ENCODE data around the gene GIMAP8. TPM values are rescaled to one million over a fixed set of nuclear protein-coding genes. Genes with fewer than 3 reads are reported as not detected.

The GIMAP8 gene
- polyA plus RNA-seq, 1 experiment, result not detected

DNA sequence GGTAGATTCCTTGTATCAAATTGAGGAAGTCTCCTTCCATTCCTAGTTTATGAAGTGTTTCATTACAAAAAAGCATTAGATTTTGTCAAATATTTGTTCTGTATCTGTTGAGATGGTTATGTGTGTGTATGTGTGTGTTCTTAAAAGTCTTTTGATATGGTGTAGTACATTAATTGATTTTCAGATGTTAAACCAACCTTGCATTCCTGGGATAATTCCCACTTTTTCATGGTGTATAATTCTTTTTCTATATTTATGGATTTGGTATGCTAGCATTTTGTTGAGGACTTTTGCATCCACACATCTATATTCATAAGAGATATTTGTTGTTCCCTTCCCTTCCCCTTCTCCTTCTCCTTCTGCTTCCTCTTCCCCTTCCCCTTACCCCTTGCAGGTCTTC, 8.9 kb upstream of the GIMAP8 start:
- Histone ChIP-seq H3K9me3 (ENCODE audit: control insufficient read depth, insufficient read depth, low read length) (peaks cover 16% of the 10 kb centered on the region), H3K27me3 (ENCODE audit: control insufficient read depth, insufficient read depth, low read length) (no peaks in the 10 kb centered on the region), H3K27ac (ENCODE audit: low read depth, low read length) (no peak overlapping the region), H3K4me3 (ENCODE audit: low read depth, low read length) (no peak overlapping the region)
- POLR2A ChIA-PET, result no interaction called here
- CTCF ChIA-PET, result no interaction called here
- no peak for DNase-seq (ENCODE audit: low read depth, low spot score)
- TF ChIP-seq, protein P1, sequence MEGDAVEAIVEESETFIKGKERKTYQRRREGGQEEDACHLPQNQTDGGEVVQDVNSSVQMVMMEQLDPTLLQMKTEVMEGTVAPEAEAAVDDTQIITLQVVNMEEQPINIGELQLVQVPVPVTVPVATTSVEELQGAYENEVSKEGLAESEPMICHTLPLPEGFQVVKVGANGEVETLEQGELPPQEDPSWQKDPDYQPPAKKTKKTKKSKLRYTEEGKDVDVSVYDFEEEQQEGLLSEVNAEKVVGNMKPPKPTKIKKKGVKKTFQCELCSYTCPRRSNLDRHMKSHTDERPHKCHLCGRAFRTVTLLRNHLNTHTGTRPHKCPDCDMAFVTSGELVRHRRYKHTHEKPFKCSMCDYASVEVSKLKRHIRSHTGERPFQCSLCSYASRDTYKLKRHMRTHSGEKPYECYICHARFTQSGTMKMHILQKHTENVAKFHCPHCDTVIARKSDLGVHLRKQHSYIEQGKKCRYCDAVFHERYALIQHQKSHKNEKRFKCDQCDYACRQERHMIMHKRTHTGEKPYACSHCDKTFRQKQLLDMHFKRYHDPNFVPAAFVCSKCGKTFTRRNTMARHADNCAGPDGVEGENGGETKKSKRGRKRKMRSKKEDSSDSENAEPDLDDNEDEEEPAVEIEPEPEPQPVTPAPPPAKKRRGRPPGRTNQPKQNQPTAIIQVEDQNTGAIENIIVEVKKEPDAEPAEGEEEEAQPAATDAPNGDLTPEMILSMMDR (IDR thresholded peaks at IDR 0.05; ENCODE audit: low read depth, low read length), result no peak

DNA sequence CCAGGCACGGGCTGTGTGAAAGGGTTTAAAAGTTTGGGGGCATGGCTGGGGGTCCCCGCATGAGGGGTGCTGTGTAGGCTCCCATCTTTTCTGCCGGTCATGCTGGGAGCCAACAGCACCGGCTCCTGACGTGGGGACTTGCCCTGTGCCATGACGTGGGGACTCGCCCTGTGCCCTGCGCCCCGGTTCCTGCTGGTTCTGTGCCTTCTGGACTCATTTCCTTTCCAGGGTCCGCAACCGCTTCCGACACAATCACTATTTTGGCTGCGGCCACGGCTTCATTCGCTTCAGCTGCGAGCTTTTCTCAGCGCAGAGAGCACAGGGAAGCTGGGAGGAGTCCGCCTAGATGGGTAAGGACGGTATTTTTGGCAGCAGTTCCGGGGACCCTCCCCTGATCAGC, 7.6 kb upstream of the GIMAP8 start:
- TF ChIP-seq, protein P1 (IDR thresholded peaks at IDR 0.05; ENCODE audit: low read depth, low read length), result no peak
- Histone ChIP-seq H3K27ac (ENCODE audit: low read depth, low read length) (no peak overlapping the region), H3K27me3 (ENCODE audit: control insufficient read depth, insufficient read depth, low read length) (no peaks in the 10 kb centered on the region), H3K9me3 (ENCODE audit: control insufficient read depth, insufficient read depth, low read length) (peaks cover 16% of the 10 kb centered on the region), H3K4me3 (ENCODE audit: low read depth, low read length) (no peak overlapping the region)
- no peak for DNase-seq (ENCODE audit: low read depth, low spot score)
- POLR2A ChIA-PET, result no interaction called here
- CTCF ChIA-PET, result no interaction called here

DNA sequence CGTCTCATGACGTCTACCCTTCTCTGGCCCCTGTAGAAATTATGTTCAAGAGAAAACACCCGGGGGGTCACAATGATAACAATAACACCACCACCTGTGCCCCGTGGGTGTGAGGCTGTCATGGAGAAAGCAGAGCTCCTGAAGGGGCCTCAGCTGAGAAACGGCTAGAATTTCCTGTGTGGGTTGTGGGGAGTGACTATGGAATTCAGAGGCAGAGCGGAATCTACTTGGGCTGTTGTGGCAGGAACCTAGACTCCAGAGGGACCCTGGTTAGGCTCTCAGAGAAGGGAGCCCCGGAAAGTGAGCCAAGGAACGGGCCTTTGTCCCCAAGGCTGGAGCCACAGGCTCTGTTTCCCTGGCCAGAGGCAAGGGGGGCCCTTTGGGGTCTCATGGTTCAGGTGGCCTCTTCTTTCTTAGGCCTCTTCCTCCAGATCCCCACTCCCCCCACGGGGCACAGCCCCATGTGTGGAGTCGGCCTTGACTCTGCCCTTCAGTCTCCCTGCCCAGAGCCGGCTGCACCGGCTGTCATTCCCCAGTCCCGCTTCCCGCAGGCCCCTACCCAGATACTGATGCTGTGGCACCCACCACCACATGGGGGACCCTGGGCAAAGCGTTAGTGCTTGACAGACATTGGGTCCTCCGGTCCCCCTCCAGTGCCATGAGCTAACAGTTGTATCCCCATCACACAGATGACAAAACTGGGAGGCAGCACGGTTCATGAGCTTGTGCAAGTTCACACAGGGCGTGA, 6.5 kb upstream of the GIMAP8 start:
- Histone ChIP-seq H3K4me3 (ENCODE audit: low read depth, low read length) (no peak overlapping the region), H3K27me3 (ENCODE audit: control insufficient read depth, insufficient read depth, low read length) (peaks cover 2% of the 10 kb centered on the region), H3K27ac (ENCODE audit: low read depth, low read length) (no peak overlapping the region), H3K9me3 (ENCODE audit: control insufficient read depth, insufficient read depth, low read length) (peaks cover 16% of the 10 kb centered on the region)
- ChIA-PET CTCF (interaction anchor here (1.6 kb wide), 1 partner anchor 12 kb away, joined by 4 read pairs; no protein-coding TSS in a partner anchor), POLR2A (no interaction called here)
- TF ChIP-seq, protein P1 (IDR thresholded peaks at IDR 0.05; ENCODE audit: low read depth, low read length), result no peak
- no peak for DNase-seq (ENCODE audit: low read depth, low spot score)

DNA sequence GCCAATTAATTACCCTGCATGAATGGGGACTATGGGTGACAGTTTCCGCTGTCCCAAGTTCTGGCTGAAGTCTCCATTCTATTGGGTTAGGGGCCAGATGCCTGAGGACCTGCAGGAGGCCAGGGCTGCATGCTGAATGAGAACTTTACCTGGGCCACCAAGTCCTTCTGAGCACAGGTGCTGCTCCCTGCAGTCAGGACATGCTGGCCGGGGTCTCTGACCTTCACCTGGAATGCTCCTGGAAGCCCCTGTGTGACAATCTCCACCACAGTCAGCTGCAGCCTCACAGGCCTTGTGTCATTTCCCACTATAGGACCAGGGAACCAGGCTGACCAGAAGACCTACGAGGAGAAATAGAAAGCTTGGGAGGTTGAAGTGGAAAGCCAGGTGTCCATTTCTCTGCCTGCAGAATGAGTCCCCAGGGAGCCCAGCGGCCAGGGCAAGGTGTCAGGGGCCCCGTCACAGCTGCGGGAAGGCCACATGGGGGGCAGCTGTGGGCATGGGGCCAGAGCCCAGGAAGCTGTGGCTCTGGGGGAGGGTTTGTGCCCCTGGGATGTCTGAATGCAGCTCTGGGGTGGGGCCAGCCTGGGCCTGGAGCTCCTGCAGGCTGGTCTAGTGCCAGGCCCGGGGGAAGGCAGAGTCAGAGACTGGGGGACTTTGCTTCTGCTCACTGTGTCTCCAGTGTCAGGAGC, 5.6 kb upstream of the GIMAP8 start:
- peaks cover 9% of the 10 kb centered on the region for H3K27me3 ChIP-seq (ENCODE audit: control insufficient read depth, insufficient read depth, low read length)
- no peak for DNase-seq (ENCODE audit: low read depth, low spot score)
- TF ChIP-seq, protein P1 (IDR thresholded peaks at IDR 0.05; ENCODE audit: low read depth, low read length), result no peak
- ChIA-PET CTCF (interaction anchor here (0.9 to 1.6 kb wide), 2 partner anchors 13 to 89 kb away, joined by 3 to 4 read pairs; no protein-coding TSS in a partner anchor), POLR2A (no interaction called here)
- H3K4me3 ChIP-seq (ENCODE audit: low read depth, low read length), result no peak overlapping the region
- H3K9me3 ChIP-seq (ENCODE audit: control insufficient read depth, insufficient read depth, low read length), result peaks cover 16% of the 10 kb centered on the region
- no peak overlapping the region for H3K27ac ChIP-seq (ENCODE audit: low read depth, low read length)

Measured in AG04450 (cell line).